Adrenal gland (tissue), 12 donors: ENCODE results near the gene ADAMTS16. TPM values are rescaled to one million over a fixed set of nuclear protein-coding genes. Genes with fewer than 3 reads are reported as not detected.

Source experiments
- DNase-seq, 7 donors: peaks; one replicate each; pipeline ENCODE4 v3.0.0-alpha.2; 2019 to 2020
- H3K27ac ChIP-seq, 5 donors: fragments of 200-600 bp; sonication (generic) in 4 of 5; 1 replicate in 3 of 5; 2 replicates in 2 of 5; pipeline versions ENCODE4 v1.5.1 to v1.8.0; 2016 to 2020; ENCODE audit warnings: mild to moderate bottlenecking in 1 of 5
- H3K27me3 ChIP-seq: fragments of 200-600 bp; 2 replicates; pipeline ENCODE4 v1.8.0; 2021
- H3K36me3 ChIP-seq, 2 donors: fragments of 200-600 bp; replicated peaks in 1 of 2; 1 replicate in 1 of 2; 2 replicates in 1 of 2; pipeline versions ENCODE4 v1.5.1 to v1.8.0; 2018 to 2022
- H3K4me1 ChIP-seq, 2 donors: fragments of 200-600 bp; replicated peaks in 1 of 2; 1 replicate in 1 of 2; 2 replicates in 1 of 2; pipeline versions ENCODE4 v1.5.1 to v1.8.0; 2018 to 2021
- H3K4me3 ChIP-seq, 4 donors: fragments of 200-600 bp; sonication (generic) in 3 of 4; one replicate each; pipeline ENCODE4 v1.5.1; 2016 to 2018
- H3K9me3 ChIP-seq, 3 donors: fragments of 200-600 bp; sonication (generic) in 1 of 3; replicated peaks in 1 of 3; 1 replicate in 2 of 3; 2 replicates in 1 of 3; pipeline versions ENCODE4 v1.5.1 to v1.8.0; 2016 to 2021
- POLR2A ChIP-seq, 2 donors: fragments of 450-650 bp; IDR thresholded peaks; one replicate each; pipeline ENCODE4 v1.6.1; 2017; ENCODE audit warnings: antibody characterized with exemption in 2 of 2, mild to moderate bottlenecking in 2 of 2, moderate library complexity in 1 of 2
- WGBS, 4 donors: extraction: QIAGEN DNeasy Blood & Tissue Kit in 2 of 4; methylation state at CpG; one replicate each; pipeline versions ENCODE4 v1.1.5 to v1.1.7; 2013 to 2017; 5-methylcytosine and 5-hydroxymethylcytosine counted together
- intact Hi-C, 2 donors: fragments of 100-400 bp; cut with DNase I; formaldehyde crosslinking; loops; one replicate each; pipeline versions ENCODE4 v1.14.1 to v1.15.0; 2022 to 2023
- polyA plus RNA-seq, 3 donors: library from polyadenylated mRNA; stranded (reverse); fragments of 200-250 nt in 2 of 3; fragments of 350-450 nt in 1 of 3; fragmentation: Illumina TruSeq in 1 of 3; extraction: RNeasy Lipid Tissue Mini Kit (QIAGEN cat#74804) in 1 of 3; gene quantifications; one replicate each; pipeline ENCODE4 v1.2.3, GENCODE V29; 2013 to 2014
- total RNA-seq, 9 donors: library from RNA; depleted of rRNA in 4 of 9; stranded (reverse); fragments of >200 nt in 4 of 9; fragments of 120-200 nt in 1 of 9; fragmentation: NEBNext Ultra II Directional in 1 of 9; extraction: Animal tissue kit (Norgen Biotek cat#: 25700) in 1 of 9; gene quantifications; one replicate each; pipeline versions ENCODE4 v1.1.0 to v1.2.4, GENCODE V29; 2013 to 2023
- TF ChIP-seq, protein P1 (sequence below), 6 experiments: fragments of 450-650 bp in 4 of 6; fragments of 200-600 bp in 2 of 6; sonication (generic) in 1 of 6; IDR thresholded peaks; 1 replicate in 5 of 6; 2 replicates in 1 of 6; pipeline versions ENCODE4 v1.5.1 to v1.8.0; 2016 to 2021; ENCODE audit warnings: antibody characterized with exemption in 6 of 6, mild to moderate bottlenecking in 2 of 6, moderate library complexity in 1 of 6
- donor health status: healthy with polysubstance abuse.
- donor health status: Bipolar disorder and iron deficiency.
- donor health status: DM: yes; HTN: yes; CAD: no.
- donor health status: DM: no; HTN: no; CAD: no.
- donor health status: DM: no; HTN: no; CAD: no.
- donor health status: DM: yes; HTN: yes; CAD: no.

Gene ADAMTS16
- total and polyA plus RNA-seq, 12 donors: 0.07 to 3.7 (median 0.19) TPM; not detected in 8

DNA sequence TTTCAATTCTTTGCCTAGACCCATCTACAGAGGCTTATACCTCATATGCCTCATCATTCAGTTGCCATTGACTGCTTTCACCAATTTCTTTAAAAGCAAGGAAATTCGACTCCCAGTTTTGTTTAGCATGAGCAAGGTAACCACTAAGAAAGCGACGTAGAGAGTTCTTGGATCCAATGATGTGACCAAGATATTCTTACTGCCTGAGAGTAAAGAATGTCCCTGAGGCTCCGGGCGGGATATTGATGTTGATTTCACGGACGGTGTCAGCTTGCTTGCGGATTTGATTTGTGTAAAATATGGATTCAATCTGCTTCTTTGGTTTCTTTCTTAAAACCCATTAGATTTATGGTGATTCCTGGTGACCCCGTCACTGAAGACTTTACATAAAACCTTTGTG lies 147.3 kb downstream of the ADAMTS16 start:
- no peak for DNase-seq
- Histone ChIP-seq H3K4me3 (no peak overlapping the region), H3K9me3 (no peaks in the 10 kb centered on the region), H3K27me3 (no peaks in the 10 kb centered on the region), H3K4me1 (peaks cover 0 to 7% of the 10 kb centered on the region in 2 donors), H3K27ac (no peak overlapping the region), H3K36me3 (no peaks in the 10 kb centered on the region)
- TF ChIP-seq POLR2A (IDR thresholded peaks at IDR 0.05): no peak
- TF ChIP-seq, protein P1, sequence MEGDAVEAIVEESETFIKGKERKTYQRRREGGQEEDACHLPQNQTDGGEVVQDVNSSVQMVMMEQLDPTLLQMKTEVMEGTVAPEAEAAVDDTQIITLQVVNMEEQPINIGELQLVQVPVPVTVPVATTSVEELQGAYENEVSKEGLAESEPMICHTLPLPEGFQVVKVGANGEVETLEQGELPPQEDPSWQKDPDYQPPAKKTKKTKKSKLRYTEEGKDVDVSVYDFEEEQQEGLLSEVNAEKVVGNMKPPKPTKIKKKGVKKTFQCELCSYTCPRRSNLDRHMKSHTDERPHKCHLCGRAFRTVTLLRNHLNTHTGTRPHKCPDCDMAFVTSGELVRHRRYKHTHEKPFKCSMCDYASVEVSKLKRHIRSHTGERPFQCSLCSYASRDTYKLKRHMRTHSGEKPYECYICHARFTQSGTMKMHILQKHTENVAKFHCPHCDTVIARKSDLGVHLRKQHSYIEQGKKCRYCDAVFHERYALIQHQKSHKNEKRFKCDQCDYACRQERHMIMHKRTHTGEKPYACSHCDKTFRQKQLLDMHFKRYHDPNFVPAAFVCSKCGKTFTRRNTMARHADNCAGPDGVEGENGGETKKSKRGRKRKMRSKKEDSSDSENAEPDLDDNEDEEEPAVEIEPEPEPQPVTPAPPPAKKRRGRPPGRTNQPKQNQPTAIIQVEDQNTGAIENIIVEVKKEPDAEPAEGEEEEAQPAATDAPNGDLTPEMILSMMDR (IDR thresholded peaks at IDR 0.05): no peak
- intact Hi-C loops: no loop called here
- 85 to 90% (median 88%) methylated on average over 9 of the region's 9 CpGs for WGBS, 4 donors

DNA sequence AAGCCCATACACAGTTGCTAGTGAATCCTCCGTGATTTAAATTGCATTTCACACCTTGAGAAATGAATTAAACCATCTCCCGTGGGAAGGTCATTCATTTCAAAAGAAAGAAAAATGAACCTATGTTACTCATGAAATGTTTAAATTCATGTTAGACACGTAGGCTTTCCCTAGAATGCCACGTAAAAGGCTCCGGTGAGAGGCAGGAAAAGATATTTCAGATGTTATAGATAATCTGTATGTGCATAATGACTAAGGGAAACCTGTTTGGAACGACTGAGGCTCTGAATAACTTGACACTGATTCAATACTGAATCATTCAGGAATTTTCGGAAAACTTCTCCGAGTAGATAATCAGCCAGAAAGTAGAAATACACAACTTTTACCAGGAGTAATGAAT lies 148.1 kb downstream of the ADAMTS16 start:
- no peak for DNase-seq
- Histone ChIP-seq H3K36me3 (no peaks in the 10 kb centered on the region), H3K27ac (no peak overlapping the region), H3K4me1 (peaks cover 0 to 7% of the 10 kb centered on the region in 2 donors), H3K27me3 (no peaks in the 10 kb centered on the region), H3K9me3 (no peaks in the 10 kb centered on the region), H3K4me3 (no peak overlapping the region)
- 70 to 75% (median 72%) methylated on average over 8 of the region's 8 CpGs for WGBS, 4 donors
- intact Hi-C loops: no loop called here
- TF ChIP-seq POLR2A (IDR thresholded peaks at IDR 0.05): no peak

DNA sequence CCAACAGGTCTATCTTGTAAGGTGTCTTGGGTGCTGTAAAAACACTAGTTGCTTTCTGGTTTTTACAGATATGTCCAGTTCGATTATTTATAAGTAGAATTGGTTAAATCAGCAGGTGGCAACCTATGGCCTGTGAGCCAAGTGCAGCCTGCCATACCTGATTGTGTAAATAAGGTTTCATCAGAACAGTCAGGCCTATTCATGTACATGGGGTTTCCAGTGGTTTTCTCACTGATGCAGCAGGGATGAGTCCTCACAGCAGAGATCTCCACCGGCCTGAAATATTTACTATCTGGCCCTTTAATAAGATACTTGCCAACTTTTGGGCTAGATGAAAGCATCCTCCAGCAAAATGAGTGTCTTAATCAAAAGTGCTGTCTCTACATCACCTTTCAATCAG lies 149.4 kb downstream of the ADAMTS16 start:
- no peak for DNase-seq
- H3K36me3 ChIP-seq: no peaks in the 10 kb centered on the region
- no peaks in the 10 kb centered on the region for H3K27me3 ChIP-seq
- H3K27ac ChIP-seq: no peak overlapping the region
- no peak overlapping the region for H3K4me3 ChIP-seq
- peaks cover 0 to 7% of the 10 kb centered on the region in 2 donors for H3K4me1 ChIP-seq
- no peaks in the 10 kb centered on the region for H3K9me3 ChIP-seq
- intact Hi-C loops: no loop called here
- WGBS, 4 donors: 68 to 86% (median 82%) methylated on average over 2 of the region's 2 CpGs
- TF ChIP-seq, protein P1 (IDR thresholded peaks at IDR 0.05): no peak
- TF ChIP-seq POLR2A (IDR thresholded peaks at IDR 0.05): no peak

DNA sequence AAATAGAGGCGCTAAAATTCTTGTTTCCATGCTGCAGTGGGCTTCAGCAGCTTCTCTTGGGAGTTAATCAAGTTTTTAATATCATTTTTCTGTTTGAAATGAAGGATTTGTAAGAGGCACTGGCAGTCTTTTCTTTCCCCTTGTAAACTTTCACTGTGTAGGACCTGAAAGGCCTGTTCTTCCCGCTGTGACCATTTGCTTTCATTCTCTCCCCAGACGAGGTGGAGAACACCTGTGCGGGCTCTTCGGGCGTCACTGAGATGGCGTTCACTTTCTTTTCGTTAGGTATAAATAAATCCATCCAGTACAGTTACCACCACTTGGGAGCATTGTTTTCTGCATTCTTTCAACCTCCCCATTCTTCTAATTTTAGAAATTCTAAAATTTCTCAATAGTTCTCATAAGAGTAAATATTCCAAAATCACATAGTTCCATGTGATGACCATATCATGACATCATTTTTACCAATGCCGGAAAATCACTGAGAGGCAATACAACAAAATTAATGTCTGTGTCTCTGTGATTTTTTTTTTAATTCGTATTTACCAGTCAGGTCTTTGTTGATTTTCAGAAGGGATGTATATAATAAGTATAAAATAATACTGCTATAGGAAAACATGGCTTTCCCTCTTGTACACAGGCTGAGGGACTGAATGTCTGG lies 150.7 kb downstream of the ADAMTS16 start:
- Histone ChIP-seq H3K4me1 (peaks cover 0 to 7% of the 10 kb centered on the region in 2 donors), H3K9me3 (no peaks in the 10 kb centered on the region), H3K4me3 (no peak overlapping the region), H3K27ac (no peak overlapping the region), H3K27me3 (no peaks in the 10 kb centered on the region), H3K36me3 (no peaks in the 10 kb centered on the region)
- TF ChIP-seq POLR2A (IDR thresholded peaks at IDR 0.05): no peak
- TF ChIP-seq, protein P1 (IDR thresholded peaks at IDR 0.05): no peak
- WGBS, 4 donors: 70 to 79% (median 79%) methylated on average over 10 of the region's 10 CpGs
- DNase-seq: no peak
- intact Hi-C loops: no loop called here

DNA sequence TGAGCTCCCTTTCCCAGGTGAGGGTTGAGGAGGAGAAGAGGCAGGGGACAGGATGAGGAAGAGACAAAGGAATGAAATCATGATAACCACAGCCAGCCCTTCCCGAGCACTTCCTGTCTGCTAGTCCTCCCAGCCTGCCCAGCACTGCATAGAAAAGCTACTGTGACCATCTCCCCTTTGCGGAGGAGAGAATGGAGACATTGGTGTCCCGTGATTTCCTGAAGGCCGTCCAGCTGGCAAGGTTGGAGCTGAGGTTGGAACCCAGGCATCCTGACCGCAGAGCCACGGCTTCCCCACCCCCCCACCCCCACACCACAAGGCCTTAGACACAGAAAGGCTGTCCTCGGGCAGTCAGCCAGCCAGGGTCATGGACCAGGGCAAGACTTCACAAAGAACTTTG lies 151.2 kb downstream of the ADAMTS16 start:
- Histone ChIP-seq H3K27ac (no peak overlapping the region), H3K27me3 (no peaks in the 10 kb centered on the region), H3K4me3 (no peak overlapping the region), H3K4me1 (peaks cover 0 to 7% of the 10 kb centered on the region in 2 donors), H3K36me3 (no peaks in the 10 kb centered on the region), H3K9me3 (no peaks in the 10 kb centered on the region)
- DNase-seq: peak; percentile 53 to 85 (median 72)
- TF ChIP-seq POLR2A (IDR thresholded peaks at IDR 0.05): no peak
- TF ChIP-seq, protein P1 (IDR thresholded peaks at IDR 0.05): no peak
- intact Hi-C loops: no loop called here
- 5 to 27% (median 22%) methylated on average over 4 to 7 of the region's 7 CpGs for WGBS, 4 donors
